ENCODE results near the gene CDK6.

CDK6 gene

DNA sequence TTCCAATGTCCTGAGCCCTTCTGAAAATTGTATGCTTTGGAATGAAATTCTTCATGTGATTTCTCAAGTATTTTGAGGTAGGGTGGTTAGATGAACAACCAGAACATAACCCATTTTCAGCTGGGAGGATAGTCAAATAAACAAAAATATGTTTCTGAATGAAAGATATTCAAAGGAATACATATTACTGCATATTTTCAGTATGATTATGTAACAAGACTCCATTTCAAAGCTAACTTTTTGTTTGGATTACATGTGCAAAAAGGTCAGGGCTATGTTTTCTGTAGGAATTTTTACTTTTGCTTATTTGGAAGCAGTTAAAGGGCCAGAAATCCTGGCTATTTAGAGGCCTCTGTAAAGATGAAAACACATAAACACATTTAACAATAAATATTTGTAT, 27.7 kb downstream of the CDK6 start:
- Mint-ChIP-seq H3K4me1 (ENCODE audit: low read depth) (peaks cover 55% of the 10 kb centered on the region), H3K27me3 (ENCODE audit: low read depth) (no peaks in the 10 kb centered on the region), H3K4me3 (peak overlapping the region; percentile 40), H3K27ac (peak overlapping the region; percentile 63), H3K36me3 (ENCODE audit: low read depth) (peaks cover 45% of the 10 kb centered on the region), H3K9me3 (no peaks in the 10 kb centered on the region)
- DNase-seq (ENCODE audit: low spot score) = no peak

DNA sequence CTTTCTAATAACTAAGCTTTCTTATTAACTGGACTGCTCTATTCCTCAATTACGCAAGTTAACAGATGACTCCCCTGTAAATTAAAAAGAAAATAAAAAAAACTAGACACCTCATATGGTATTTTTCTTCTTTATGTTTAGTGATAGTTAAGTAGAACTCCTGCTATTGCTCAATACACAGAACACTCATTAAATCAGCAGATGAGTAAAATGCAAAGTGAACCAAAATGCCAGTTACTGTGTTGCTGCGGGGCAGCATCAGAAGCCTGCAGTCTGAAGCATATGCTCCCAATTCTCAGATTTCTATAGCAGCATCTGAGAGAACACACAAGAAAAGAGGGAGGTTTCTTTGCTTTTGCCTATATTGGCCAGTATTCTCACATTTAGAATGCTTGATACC, 28.4 kb downstream of the CDK6 start:
- H3K4me3 Mint-ChIP-seq = peak overlapping the region; percentile 27
- peaks cover 56% of the 10 kb centered on the region for H3K4me1 Mint-ChIP-seq (ENCODE audit: low read depth)
- H3K36me3 Mint-ChIP-seq (ENCODE audit: low read depth) = peaks cover 52% of the 10 kb centered on the region
- peak overlapping the region; percentile 63 for H3K27ac Mint-ChIP-seq
- H3K9me3 Mint-ChIP-seq = no peaks in the 10 kb centered on the region
- no peaks in the 10 kb centered on the region for H3K27me3 Mint-ChIP-seq (ENCODE audit: low read depth)
- DNase-seq (ENCODE audit: low spot score) = no peak

DNA sequence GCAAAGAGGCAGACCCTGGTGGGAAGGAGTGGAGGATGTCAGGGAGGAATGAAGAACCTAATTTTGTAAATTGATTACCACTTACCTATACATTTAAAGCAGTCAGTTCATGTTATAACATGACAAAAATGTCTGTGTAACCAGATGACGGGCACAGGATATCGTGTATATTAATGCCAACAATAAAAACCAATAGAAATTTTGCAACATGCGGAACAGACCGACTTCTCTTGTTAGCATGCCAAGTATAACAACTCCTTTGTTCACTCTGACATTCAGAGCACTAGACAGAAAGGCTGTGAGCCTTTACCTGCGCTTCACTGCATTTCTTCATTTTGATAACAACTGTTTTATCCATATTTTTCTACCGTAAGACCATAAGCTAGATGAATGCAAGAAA, 29.9 kb downstream of the CDK6 start:
- H3K27ac Mint-ChIP-seq = peak overlapping the region; percentile 31
- no peaks in the 10 kb centered on the region for H3K27me3 Mint-ChIP-seq (ENCODE audit: low read depth)
- H3K9me3 Mint-ChIP-seq = no peaks in the 10 kb centered on the region
- peaks cover 58% of the 10 kb centered on the region for H3K36me3 Mint-ChIP-seq (ENCODE audit: low read depth)
- no peak for DNase-seq (ENCODE audit: low spot score)
- no peak overlapping the region for H3K4me3 Mint-ChIP-seq
- peaks cover 62% of the 10 kb centered on the region for H3K4me1 Mint-ChIP-seq (ENCODE audit: low read depth)

DNA sequence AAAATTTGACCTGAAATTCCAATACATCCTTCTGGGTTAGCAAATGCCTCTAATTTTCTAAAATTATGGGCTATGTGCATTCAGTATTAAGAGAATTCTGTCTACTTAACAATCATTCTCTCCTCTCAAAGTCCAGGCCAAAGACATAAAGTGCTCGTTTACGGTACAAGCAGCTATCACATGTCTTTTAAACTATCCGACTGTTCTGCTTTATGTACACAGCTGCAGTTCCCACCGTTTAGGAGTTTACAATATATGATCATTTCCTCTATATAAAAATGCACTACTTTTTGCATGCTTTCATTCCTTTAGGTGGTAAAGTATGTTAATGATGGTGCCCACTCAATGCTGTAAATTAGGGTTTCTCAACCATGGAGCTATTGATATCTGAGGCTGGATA, 34.0 kb downstream of the CDK6 start:
- no peak overlapping the region for H3K27ac Mint-ChIP-seq
- no peaks in the 10 kb centered on the region for H3K9me3 Mint-ChIP-seq
- no peaks in the 10 kb centered on the region for H3K27me3 Mint-ChIP-seq (ENCODE audit: low read depth)
- H3K4me3 Mint-ChIP-seq = no peak overlapping the region
- DNase-seq (ENCODE audit: low spot score) = no peak
- peaks cover 38% of the 10 kb centered on the region for H3K36me3 Mint-ChIP-seq (ENCODE audit: low read depth)
- H3K4me1 Mint-ChIP-seq (ENCODE audit: low read depth) = peaks cover 31% of the 10 kb centered on the region

DNA sequence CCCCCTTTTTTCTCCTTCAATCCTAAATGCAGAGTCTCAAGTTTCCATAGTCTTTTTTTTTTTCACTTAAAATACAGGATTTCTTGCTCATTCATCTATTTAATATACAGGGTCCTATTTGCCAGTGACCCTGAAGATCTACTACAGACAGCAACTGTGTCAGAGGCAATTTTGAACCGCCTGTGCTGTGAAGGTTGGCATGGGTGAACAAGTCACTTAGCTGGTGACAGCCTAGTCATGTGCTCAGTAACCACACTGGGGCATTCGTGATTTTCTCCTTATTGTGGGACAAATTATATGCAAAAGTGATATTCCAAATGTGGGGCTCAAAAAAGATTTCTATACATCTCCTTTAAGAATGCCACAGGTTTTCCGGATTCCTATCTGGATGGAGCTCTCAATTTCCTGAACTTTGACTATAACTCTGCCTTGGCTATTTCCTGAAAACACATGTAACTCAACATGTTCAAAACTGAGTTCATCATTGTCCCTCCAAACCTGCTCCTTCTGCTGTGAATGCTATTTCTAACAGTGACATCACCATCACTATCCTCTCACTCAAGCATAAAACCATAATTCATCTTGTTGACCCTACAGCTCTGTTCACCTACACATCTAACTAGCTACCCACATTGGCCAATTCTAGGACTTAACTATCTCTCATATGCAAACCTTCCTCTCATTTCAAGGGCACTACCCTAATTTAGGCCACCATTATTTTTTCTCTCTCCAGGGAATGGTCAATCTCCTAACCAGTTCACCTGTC, 36.7 kb downstream of the CDK6 start:
- Mint-ChIP-seq H3K4me3 (no peak overlapping the region), H3K4me1 (ENCODE audit: low read depth) (peaks cover 34% of the 10 kb centered on the region), H3K27me3 (ENCODE audit: low read depth) (no peaks in the 10 kb centered on the region), H3K9me3 (no peaks in the 10 kb centered on the region), H3K27ac (no peak overlapping the region), H3K36me3 (ENCODE audit: low read depth) (peaks cover 22% of the 10 kb centered on the region)
- DNase-seq (ENCODE audit: low spot score) = no peak

DNA sequence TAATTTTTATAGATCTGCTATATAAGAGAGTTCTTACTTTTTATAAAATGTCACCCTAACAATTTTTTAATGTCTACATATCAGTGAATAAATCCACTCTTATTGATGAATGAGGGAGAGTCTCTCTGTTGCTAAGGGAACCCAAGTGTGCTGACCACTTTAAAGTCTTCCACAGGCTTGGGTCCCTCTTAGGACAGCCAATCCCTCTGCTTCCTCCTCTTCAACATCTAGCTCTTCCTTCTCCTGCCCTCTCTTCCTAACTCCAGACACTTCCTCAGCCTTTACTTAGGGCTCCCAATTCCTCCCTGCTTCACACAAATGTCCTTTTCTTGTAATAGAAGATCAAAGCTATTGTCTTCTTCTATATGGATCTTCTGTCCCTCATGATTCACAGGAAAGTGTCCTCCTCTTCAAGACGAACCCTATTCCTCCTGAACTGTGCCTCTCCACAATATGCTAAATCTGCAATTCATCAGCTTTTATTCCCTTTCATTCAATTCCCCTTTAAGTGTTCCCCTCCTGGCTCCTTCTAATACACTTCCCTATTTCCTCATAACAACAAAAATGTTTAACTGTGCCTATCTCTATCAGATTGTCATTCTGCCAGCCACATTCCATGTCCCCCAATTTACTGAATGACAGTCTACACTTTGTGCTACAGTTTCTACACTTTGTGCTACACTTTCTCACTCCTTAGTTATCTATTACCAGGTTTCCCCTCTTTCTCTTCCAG, 37.7 kb downstream of the CDK6 start:
- no peak for DNase-seq (ENCODE audit: low spot score)
- Mint-ChIP-seq H3K27ac (no peak overlapping the region), H3K27me3 (ENCODE audit: low read depth) (no peaks in the 10 kb centered on the region), H3K4me1 (ENCODE audit: low read depth) (peaks cover 37% of the 10 kb centered on the region), H3K9me3 (no peaks in the 10 kb centered on the region), H3K36me3 (ENCODE audit: low read depth) (peaks cover 23% of the 10 kb centered on the region), H3K4me3 (no peak overlapping the region)

DNA sequence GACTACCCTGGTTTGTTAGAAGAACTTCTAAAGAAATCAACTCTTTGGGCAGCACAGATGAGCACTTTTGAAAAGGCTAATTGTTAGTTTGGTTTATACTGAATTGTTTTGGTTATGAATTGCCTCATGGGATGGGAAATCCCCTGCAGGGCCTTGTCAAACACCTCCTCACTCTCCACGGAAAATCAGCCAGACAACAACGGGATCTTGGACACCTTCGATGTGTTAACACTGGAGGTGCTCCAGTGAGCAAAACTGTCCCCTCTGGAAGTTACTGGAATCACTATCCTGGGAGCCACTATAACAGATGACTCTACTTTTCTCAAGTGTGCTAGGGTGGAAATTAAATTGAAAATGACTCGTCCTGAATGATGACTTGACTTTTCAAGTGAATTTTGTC, 38.7 kb downstream of the CDK6 start:
- no peak overlapping the region for H3K4me3 Mint-ChIP-seq
- no peaks in the 10 kb centered on the region for H3K9me3 Mint-ChIP-seq
- peaks cover 39% of the 10 kb centered on the region for H3K4me1 Mint-ChIP-seq (ENCODE audit: low read depth)
- H3K27ac Mint-ChIP-seq = no peak overlapping the region
- H3K27me3 Mint-ChIP-seq (ENCODE audit: low read depth) = no peaks in the 10 kb centered on the region
- peak; percentile 54 for DNase-seq (ENCODE audit: low spot score)
- peaks cover 21% of the 10 kb centered on the region for H3K36me3 Mint-ChIP-seq (ENCODE audit: low read depth)

DNA sequence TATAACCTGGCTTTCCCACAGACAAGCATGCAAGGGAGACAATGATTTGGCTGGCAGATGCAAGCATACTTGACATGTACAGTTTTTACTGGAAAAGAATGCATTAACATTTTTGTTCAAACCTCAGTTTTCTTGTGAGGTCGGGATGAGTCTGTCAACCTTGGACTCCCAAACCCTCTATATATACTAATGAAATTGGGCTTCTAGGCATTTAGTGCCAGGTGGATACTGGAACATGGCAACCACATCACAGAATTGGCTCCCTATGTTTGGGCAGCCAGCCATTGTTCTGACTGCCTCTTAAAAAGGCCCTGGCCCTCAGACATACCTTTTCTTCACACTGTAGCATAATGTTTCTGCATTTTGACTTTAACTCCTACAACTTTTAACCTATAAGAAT, 39.1 kb downstream of the CDK6 start:
- Mint-ChIP-seq H3K36me3 (ENCODE audit: low read depth) (peaks cover 20% of the 10 kb centered on the region), H3K27ac (no peak overlapping the region), H3K9me3 (no peaks in the 10 kb centered on the region), H3K4me1 (ENCODE audit: low read depth) (peaks cover 38% of the 10 kb centered on the region), H3K4me3 (no peak overlapping the region), H3K27me3 (ENCODE audit: low read depth) (no peaks in the 10 kb centered on the region)
- DNase-seq (ENCODE audit: low spot score) = no peak

DNA sequence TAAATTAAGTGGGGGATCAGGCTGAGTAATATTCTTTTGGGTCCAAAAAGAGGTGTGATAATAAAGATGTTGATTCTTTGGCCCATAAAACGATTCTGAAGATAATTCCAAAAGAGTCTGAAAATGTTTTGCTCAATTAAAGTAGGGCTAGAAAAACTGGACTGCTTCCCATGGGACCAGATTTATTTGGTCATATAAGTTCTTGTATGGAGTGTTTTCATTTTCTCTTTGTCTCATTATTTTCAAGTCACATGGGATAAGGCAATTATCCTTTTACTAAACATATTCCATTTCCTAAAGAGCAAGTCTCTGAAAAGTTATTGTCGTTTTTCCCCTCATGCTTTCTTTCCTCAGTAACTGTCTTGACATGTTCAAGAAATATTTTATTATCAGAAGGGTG, 41.5 kb downstream of the CDK6 start:
- Mint-ChIP-seq H3K4me1 (ENCODE audit: low read depth) (peaks cover 45% of the 10 kb centered on the region), H3K4me3 (no peak overlapping the region), H3K9me3 (peaks cover 18% of the 10 kb centered on the region), H3K27me3 (ENCODE audit: low read depth) (no peaks in the 10 kb centered on the region), H3K36me3 (ENCODE audit: low read depth) (peaks cover 39% of the 10 kb centered on the region), H3K27ac (no peak overlapping the region)
- DNase-seq (ENCODE audit: low spot score) = no peak

DNA sequence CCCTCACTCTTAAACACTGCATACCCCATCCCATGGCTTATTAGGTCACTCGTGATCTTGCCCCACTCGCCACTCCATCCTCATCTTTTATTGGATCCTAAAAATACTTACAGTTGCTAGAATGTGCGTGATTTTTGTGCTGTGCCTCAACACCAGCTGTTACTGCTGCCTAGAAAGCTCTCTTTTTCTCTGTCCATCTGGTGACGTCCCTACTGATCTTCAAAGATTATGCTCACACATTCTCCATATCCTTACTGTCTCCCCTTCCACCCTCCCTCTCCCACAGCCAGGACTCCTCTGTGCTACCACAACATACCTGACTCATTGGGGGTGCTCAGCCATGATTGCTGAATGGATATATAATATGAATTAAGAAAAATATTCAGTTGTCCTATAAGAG, 42.0 kb downstream of the CDK6 start:
- no peaks in the 10 kb centered on the region for H3K27me3 Mint-ChIP-seq (ENCODE audit: low read depth)
- no peak overlapping the region for H3K4me3 Mint-ChIP-seq
- H3K4me1 Mint-ChIP-seq (ENCODE audit: low read depth) = peaks cover 46% of the 10 kb centered on the region
- H3K27ac Mint-ChIP-seq = no peak overlapping the region
- peaks cover 43% of the 10 kb centered on the region for H3K36me3 Mint-ChIP-seq (ENCODE audit: low read depth)
- H3K9me3 Mint-ChIP-seq = peaks cover 23% of the 10 kb centered on the region
- no peak for DNase-seq (ENCODE audit: low spot score)

DNA sequence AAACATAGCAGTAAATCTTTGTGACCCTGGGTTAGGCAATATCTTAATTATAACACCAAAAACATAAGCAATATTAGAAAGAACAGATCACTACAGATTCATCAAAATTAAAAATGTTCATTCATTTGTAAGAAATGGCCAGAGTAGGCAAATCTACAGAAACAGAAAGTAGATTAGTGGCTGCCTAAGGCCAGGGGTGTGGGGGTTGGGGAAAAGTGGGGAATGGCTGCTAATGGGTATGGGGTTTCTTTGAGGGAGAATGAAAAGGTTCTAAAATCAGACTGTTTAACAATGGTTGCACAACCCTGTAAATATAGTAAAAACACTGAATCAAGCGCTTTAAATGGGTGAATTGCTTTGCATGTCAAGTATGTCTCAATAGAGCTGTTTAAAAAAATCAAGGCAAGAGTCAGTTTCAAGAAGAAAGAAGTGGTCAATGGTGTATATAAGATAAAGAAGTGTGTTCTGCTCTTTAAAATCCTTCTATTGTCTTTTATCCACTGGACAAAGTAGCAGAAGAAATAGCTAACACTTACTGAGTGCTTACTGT, 42.6 kb downstream of the CDK6 start:
- Mint-ChIP-seq H3K27me3 (ENCODE audit: low read depth) (no peaks in the 10 kb centered on the region), H3K27ac (no peak overlapping the region), H3K36me3 (ENCODE audit: low read depth) (peaks cover 49% of the 10 kb centered on the region), H3K4me3 (no peak overlapping the region), H3K4me1 (ENCODE audit: low read depth) (peaks cover 46% of the 10 kb centered on the region), H3K9me3 (peaks cover 30% of the 10 kb centered on the region)
- no peak for DNase-seq (ENCODE audit: low spot score)

DNA sequence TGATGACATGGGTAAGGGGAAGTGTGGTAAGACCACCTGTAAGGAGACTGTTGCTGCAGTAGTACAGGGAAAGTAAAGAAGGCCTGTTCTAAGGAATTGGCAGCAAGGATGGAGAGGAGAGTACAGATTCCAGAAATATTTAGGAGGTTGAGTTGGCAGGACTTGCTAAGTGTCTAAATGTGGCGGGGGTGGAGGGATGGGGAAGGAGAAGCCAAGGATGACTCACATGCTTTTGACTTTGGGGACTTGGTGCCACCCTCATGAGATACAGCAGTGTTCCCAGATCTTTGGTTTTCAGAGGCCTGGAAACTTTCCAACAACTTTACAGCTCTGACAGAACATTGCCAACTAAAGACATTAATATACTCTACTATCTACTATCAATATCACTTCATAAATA, 45.4 kb downstream of the CDK6 start:
- Mint-ChIP-seq H3K9me3 (peaks cover 34% of the 10 kb centered on the region), H3K4me1 (ENCODE audit: low read depth) (peaks cover 44% of the 10 kb centered on the region), H3K4me3 (no peak overlapping the region), H3K27me3 (ENCODE audit: low read depth) (no peaks in the 10 kb centered on the region), H3K27ac (peak overlapping the region; percentile 15), H3K36me3 (ENCODE audit: low read depth) (peaks cover 56% of the 10 kb centered on the region)
- no peak for DNase-seq (ENCODE audit: low spot score)

DNA sequence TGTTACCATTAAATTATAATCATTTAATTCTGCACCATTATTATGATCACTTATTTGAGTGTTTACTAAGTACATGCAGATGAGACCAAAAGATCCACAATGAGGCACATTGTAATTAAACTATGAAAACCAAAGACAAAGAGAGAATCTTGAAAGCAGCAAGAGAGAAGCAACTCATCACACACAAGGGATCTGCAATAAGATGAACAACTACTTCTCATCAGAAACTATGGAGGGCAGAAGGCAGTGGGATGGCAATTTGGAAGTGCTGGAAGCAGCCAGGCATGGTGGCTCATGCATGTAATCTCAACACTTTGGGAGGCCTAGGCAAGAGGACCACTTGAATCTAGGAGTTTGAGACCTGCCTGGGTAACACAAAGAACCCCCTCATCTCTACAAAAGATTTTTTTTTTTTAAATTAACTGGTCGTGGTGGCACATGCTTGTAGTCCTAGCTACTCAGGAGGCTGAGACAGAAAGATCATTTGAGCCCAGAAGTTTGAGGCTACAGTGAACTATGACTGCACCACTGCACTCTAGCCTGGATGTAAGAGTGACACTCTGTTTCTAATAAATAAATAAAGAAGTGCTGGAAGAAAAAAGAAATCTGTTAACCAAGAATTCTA, 47.7 kb downstream of the CDK6 start:
- H3K4me3 Mint-ChIP-seq = no peak overlapping the region
- peaks cover 45% of the 10 kb centered on the region for H3K4me1 Mint-ChIP-seq (ENCODE audit: low read depth)
- H3K36me3 Mint-ChIP-seq (ENCODE audit: low read depth) = peaks cover 60% of the 10 kb centered on the region
- peaks cover 34% of the 10 kb centered on the region for H3K9me3 Mint-ChIP-seq
- no peaks in the 10 kb centered on the region for H3K27me3 Mint-ChIP-seq (ENCODE audit: low read depth)
- no peak for DNase-seq (ENCODE audit: low spot score)
- H3K27ac Mint-ChIP-seq = no peak overlapping the region

DNA sequence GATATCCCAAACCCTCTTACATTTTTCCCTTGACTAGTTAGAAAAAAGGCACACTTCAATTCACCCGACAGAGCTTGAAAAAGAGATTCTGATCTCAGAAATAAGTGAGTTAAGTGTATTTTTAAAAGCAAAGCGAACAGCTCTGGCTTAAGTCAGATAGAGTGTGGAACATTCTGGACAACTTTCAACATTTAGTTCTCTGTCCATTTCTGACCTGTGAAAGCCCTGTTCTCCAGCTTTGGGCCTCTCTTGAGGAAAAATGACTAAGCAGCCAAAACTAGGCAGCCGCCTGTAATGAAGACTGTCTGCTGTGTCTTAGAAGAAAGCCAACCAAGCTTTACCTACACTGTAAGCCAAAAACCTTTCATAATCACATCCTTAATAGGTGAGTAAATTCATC, 50.5 kb downstream of the CDK6 start:
- H3K4me1 Mint-ChIP-seq (ENCODE audit: low read depth) = peaks cover 50% of the 10 kb centered on the region
- H3K27me3 Mint-ChIP-seq (ENCODE audit: low read depth) = no peaks in the 10 kb centered on the region
- no peak for DNase-seq (ENCODE audit: low spot score)
- no peak overlapping the region for H3K27ac Mint-ChIP-seq
- peaks cover 60% of the 10 kb centered on the region for H3K36me3 Mint-ChIP-seq (ENCODE audit: low read depth)
- peaks cover 27% of the 10 kb centered on the region for H3K9me3 Mint-ChIP-seq
- H3K4me3 Mint-ChIP-seq = no peak overlapping the region
